OCI-LY7 (cell line): ENCODE results near the gene CCR7. TPM values are rescaled to one million over a fixed set of nuclear protein-coding genes. Genes with fewer than 3 reads are reported as not detected.

Experiments
- BruUV-seq: library from RNA; stranded (reverse); fragments of 400-500 nt; replicated peaks from 2 replicates; lab custom pipeline; 2021; lab: Mats Ljungman, UMichigan
- CTCF ChIA-PET: fragments of 300-600 bp; sonication (Branson Sonifier 250); formaldehyde crosslinking; loops from one replicate; lab custom pipeline; 2022; ENCODE audit warnings: antibody characterized with exemption; ENCODE audit not compliant: unreplicated experiment; lab: Charles Lee
- POLR2A ChIA-PET: fragments of 300-600 bp; sonication (Branson Sonifier 250); formaldehyde crosslinking; loops from one replicate; lab custom pipeline; 2022; ENCODE audit warnings: antibody characterized with exemption; lab: Charles Lee
- DNase-seq: peaks from one replicate; pipeline ENCODE4 v3.0.0-alpha.2; 2015; ENCODE audit warnings: low spot score
- H2AFZ ChIP-seq: fragments of 200-600 bp; sonication (generic), shearing (Covaris generic); 2 replicates; pipeline ENCODE4 v1.6.1; 2014; ENCODE audit warnings: mild to moderate bottlenecking, antibody characterized with exemption, low read length, moderate library complexity
- H3K27ac ChIP-seq: fragments of 200-600 bp; sonication (generic); 2 replicates; pipeline ENCODE4 v1.5.1; 2014; ENCODE audit warnings: mixed run types, low read depth, mild to moderate bottlenecking, moderate library complexity, low read length, inconsistent platforms; ENCODE audit not compliant: poor library complexity, severe bottlenecking
- H3K36me3 ChIP-seq: fragments of 200-600 bp; sonication (generic); 2 replicates; pipeline ENCODE4 v1.6.1; 2014; ENCODE audit warnings: mild to moderate bottlenecking, antibody characterized with exemption, low read length, moderate library complexity, mixed read lengths; ENCODE audit not compliant: insufficient read depth
- H3K4me1 ChIP-seq: fragments of 200-600 bp; sonication (generic); 2 replicates; pipeline ENCODE4 v1.5.1; 2014; ENCODE audit warnings: mild to moderate bottlenecking, low read length; ENCODE audit not compliant: insufficient read depth, poor library complexity, severe bottlenecking
- H3K4me2 ChIP-seq: fragments of 200-600 bp; sonication (generic); 2 replicates; pipeline ENCODE4 v1.6.1; 2014; ENCODE audit warnings: mild to moderate bottlenecking, low read length
- H3K4me3 ChIP-seq: fragments of 200-600 bp; sonication (generic); 2 replicates; pipeline ENCODE4 v1.5.1; 2014; ENCODE audit warnings: mild to moderate bottlenecking, low read depth, low read length; ENCODE audit not compliant: poor library complexity, severe bottlenecking
- H3K79me2 ChIP-seq: fragments of 200-600 bp; sonication (generic); 2 replicates; pipeline ENCODE4 v1.6.1; 2016; ENCODE audit warnings: low read depth, mild to moderate bottlenecking, low read length, moderate library complexity, mixed read lengths; ENCODE audit not compliant: insufficient read depth
- H3K9me2 ChIP-seq: fragments of 200-600 bp; sonication (generic); 2 replicates; pipeline ENCODE4 v1.6.1; 2016; ENCODE audit warnings: mild to moderate bottlenecking, low read length, mixed read lengths; ENCODE audit not compliant: insufficient read depth
- H3K9me3 ChIP-seq: fragments of 200-600 bp; sonication (generic); 2 replicates; pipeline ENCODE4 v1.6.1; 2014; ENCODE audit warnings: mild to moderate bottlenecking, mixed run types, low read length, mixed read lengths
- H4K20me1 ChIP-seq: fragments of 200-600 bp; sonication (generic); 2 replicates; pipeline ENCODE4 v1.6.1; 2014; ENCODE audit warnings: mild to moderate bottlenecking, antibody characterized with exemption, low read length, moderate library complexity, mixed read lengths; ENCODE audit not compliant: insufficient read depth
- CTCF ChIP-seq: fragments of 200-600 bp; sonication (generic); conservative IDR thresholded peaks from 2 replicates; pipeline ENCODE4 v1.5.1; 2014; ENCODE audit warnings: mild to moderate bottlenecking, antibody characterized with exemption, low read length, moderate library complexity, mixed read lengths
- EZH2phosphoT487 ChIP-seq: fragments of 200-600 bp; sonication (generic); IDR thresholded peaks from 2 replicates; pipeline ENCODE4 v1.6.1; 2018; ENCODE audit warnings: low read depth, borderline replicate concordance, mild to moderate bottlenecking, mixed run types, antibody characterized with exemption, low read length, moderate library complexity, mixed read lengths
- intact Hi-C: fragments of 100-400 bp; cut with micrococcal nuclease; formaldehyde crosslinking; loops from one replicate; pipeline ENCODE4 v1.10.0; 2022; ENCODE audit not compliant: unreplicated experiment
- total RNA-seq, 2 experiments: library from RNA; depleted of rRNA in 1 of 2; stranded (reverse); fragments of >200 nt in 1 of 2; shearing (Covaris generic) in 1 of 2; gene quantifications; 2 replicates each; pipeline ENCODE4 v1.2.3, GENCODE V29; 2014 to 2022

Gene CCR7
- total RNA-seq, 2 experiments from 2014 or later = 0.48 to 2.3 TPM

- peaks cover 22% of the 10 kb centered on the region for H3K4me1 ChIP-seq
- no peaks in the 10 kb centered on the region for H3K36me3 ChIP-seq
- no peak overlapping the region for H3K4me2 ChIP-seq
- BruUV-seq = no TSS peak
- no peak overlapping the region for H2AFZ ChIP-seq
- no peak overlapping the region for H3K4me3 ChIP-seq
- H4K20me1 ChIP-seq = no peaks in the 10 kb centered on the region
- ChIA-PET POLR2A (interaction anchor here (0.8 kb wide), 1 partner anchor 318 kb away, joined by 3 read pairs; no protein-coding TSS in a partner anchor), CTCF (no interaction called here)
- no peak overlapping the region for H3K27ac ChIP-seq
- H3K9me3 ChIP-seq = no peaks in the 10 kb centered on the region
- H3K79me2 ChIP-seq = no peaks in the 10 kb centered on the region
- no peaks in the 10 kb centered on the region for H3K9me2 ChIP-seq
- intact Hi-C loops = no loop called here
- no peak for DNase-seq
- TF ChIP-seq CTCF (no peak), EZH2phosphoT487 (no peak)
Observed at GRCh38 chr17:40536295-40537171, 28.7 kb downstream of the CCR7 start.

- Histone ChIP-seq H3K9me2 (no peaks in the 10 kb centered on the region), H3K4me2 (no peak overlapping the region), H3K9me3 (no peaks in the 10 kb centered on the region), H3K79me2 (no peaks in the 10 kb centered on the region), H4K20me1 (no peaks in the 10 kb centered on the region), H3K27ac (no peak overlapping the region), H3K36me3 (no peaks in the 10 kb centered on the region), H3K4me3 (no peak overlapping the region), H2AFZ (no peak overlapping the region), H3K4me1 (peaks cover 22% of the 10 kb centered on the region)
- TF ChIP-seq EZH2phosphoT487 (no peak), CTCF (no peak)
- ChIA-PET CTCF (interaction anchor here (0.6 to 1.1 kb wide), 2 partner anchors 13 to 21 kb away, joined by 3 to 4 read pairs; no protein-coding TSS in a partner anchor), POLR2A (no interaction called here)
- DNase-seq = no peak
- BruUV-seq = no TSS peak
- intact Hi-C loops = no loop called here
Observed at GRCh38 chr17:40535924-40536294, 29.4 kb downstream of the CCR7 start.

GRCh38 chr17:40535438-40535837, 29.8 kb downstream of the CCR7 start:
- no TSS peak for BruUV-seq
- no peak for TF ChIP-seq CTCF
- TF ChIP-seq EZH2phosphoT487 = no peak
- Histone ChIP-seq H3K79me2 (no peaks in the 10 kb centered on the region), H3K9me3 (no peaks in the 10 kb centered on the region), H3K36me3 (no peaks in the 10 kb centered on the region), H3K4me1 (peaks cover 20% of the 10 kb centered on the region), H2AFZ (no peak overlapping the region), H3K4me2 (no peak overlapping the region), H3K4me3 (no peak overlapping the region), H4K20me1 (no peaks in the 10 kb centered on the region), H3K27ac (no peak overlapping the region), H3K9me2 (no peaks in the 10 kb centered on the region)
- DNase-seq = no peak
- intact Hi-C loops = no loop called here
- ChIA-PET CTCF (interaction anchor here (0.6 to 1.1 kb wide), 2 partner anchors 13 to 21 kb away, joined by 3 to 4 read pairs; no protein-coding TSS in a partner anchor), POLR2A (interaction anchor here (0.9 kb wide), 1 partner anchor 12 kb away, joined by 3 read pairs; no protein-coding TSS in a partner anchor)
